Effector memory CD8-positive, alpha-beta T cell (primary cell): Measurements from ENCODE around the gene ARL5B.
"Not testable (repeated sequence)": the region's sequence is repeated elsewhere in the genome, so short reads cannot be mapped to it uniquely, and the experiment has no call there.

ENCODE experiments used
- ATAC-seq: fragments of 150-1000 bp; cut with Tn5 transposase; replicated peaks from 2 replicates; pipeline ENCODE4 v1.10.0; 2021; ENCODE audit warnings: mild to moderate bottlenecking, moderate library complexity
- DNase-seq, 3 experiments: peaks; one replicate each; pipeline ENCODE4 v3.0.0; 2021
- H3K27ac Mint-ChIP-seq, 2 donors: one replicate each; pipeline ENCODE4 v1.8.0; 2022; ENCODE audit warnings: mild to moderate bottlenecking in 2 of 2, mixed read lengths in 2 of 2, moderate library complexity in 2 of 2
- H3K27me3 Mint-ChIP-seq, 2 donors: one replicate each; pipeline ENCODE4 v1.8.0; 2022; ENCODE audit warnings: mixed read lengths in 2 of 2
- H3K36me3 Mint-ChIP-seq: one replicate; pipeline ENCODE4 v1.8.0; 2022; ENCODE audit warnings: mild to moderate bottlenecking, moderate library complexity, mixed read lengths; ENCODE audit not compliant: insufficient read depth
- H3K4me1 Mint-ChIP-seq, 2 donors: one replicate each; pipeline ENCODE4 v1.8.0; 2022; ENCODE audit warnings: low read depth in 2 of 2, mixed read lengths in 2 of 2
- H3K4me3 Mint-ChIP-seq, 2 donors: one replicate each; pipeline ENCODE4 v1.8.0; 2022; ENCODE audit warnings: mild to moderate bottlenecking in 2 of 2, mixed read lengths in 2 of 2, moderate library complexity in 2 of 2
- H3K9me3 Mint-ChIP-seq, 2 donors: one replicate each; pipeline ENCODE4 v1.8.0; 2022; ENCODE audit warnings: mixed read lengths in 2 of 2
- total RNA-seq, 9 experiments: gene quantifications; one replicate each; lab custom pipeline; 2026; lab: John Stamatoyannopoulos, UW

ARL5B gene, protein sequence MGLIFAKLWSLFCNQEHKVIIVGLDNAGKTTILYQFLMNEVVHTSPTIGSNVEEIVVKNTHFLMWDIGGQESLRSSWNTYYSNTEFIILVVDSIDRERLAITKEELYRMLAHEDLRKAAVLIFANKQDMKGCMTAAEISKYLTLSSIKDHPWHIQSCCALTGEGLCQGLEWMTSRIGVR
- 25.5 to 77.1 (median 45.8) reads per million in 9 experiments for total RNA-seq

GRCh38 chr10:18659125-18659818, at the start of gene ARL5B:
ARL5B (plus strand) TSS chr10:18659431; CDS start chr10:18659638, 207 bp downstream.
- H3K4me1 Mint-ChIP-seq: peaks cover 21 to 39% of the 10 kb centered on the region in 2 donors

GRCh38 chr10:18610517-18610916, 48.7 kb upstream of the ARL5B start:
- DNase-seq (no peak), ATAC-seq (no peak)
- Mint-ChIP-seq H3K27ac (no peak overlapping the region), H3K4me3 (no peak overlapping the region), H3K36me3 (peaks cover 6% of the 10 kb centered on the region), H3K9me3 (no peaks in the 10 kb centered on the region), H3K27me3 (no peaks in the 10 kb centered on the region), H3K4me1 (peaks cover 0 to 4% of the 10 kb centered on the region in 2 donors)

More at GRCh38 chr10:18659125-18659818, at the start of gene ARL5B:
- Mint-ChIP-seq H3K4me3 (peak within 1 kb of the TSS; percentile 92 to 95), H3K36me3 (peaks cover 27% of the 10 kb centered on the region), H3K27me3 (no peaks in the 10 kb centered on the region), H3K27ac (peak within 1 kb of the TSS; percentile 94 to 98), H3K9me3 (no peaks in the 10 kb centered on the region)
- ATAC-seq (peak; percentile 92), DNase-seq (peak; percentile 90 to 92 (median 90))

DNA sequence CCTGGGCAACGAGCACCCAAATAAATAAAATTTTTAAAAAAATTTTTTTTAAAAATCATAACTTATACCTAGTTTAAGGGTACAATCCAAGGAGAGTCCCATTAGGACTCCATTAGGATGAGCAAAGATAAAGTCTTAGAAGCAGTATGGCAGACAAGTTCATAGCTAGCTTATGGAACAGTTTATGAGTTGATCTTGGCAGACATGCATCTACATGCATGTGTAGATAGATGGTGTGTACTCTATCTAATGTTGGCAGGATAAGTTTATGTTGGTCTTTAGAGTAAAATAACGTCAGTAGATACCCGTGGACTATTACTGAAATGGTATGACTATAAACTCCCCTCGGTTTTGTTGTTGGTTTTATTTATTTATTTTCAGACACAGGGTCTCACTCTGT, 48.1 kb upstream of the ARL5B start:
- Mint-ChIP-seq H3K4me3 (no peak overlapping the region), H3K36me3 (peaks cover 6% of the 10 kb centered on the region)
- ATAC-seq: no peak

DNA sequence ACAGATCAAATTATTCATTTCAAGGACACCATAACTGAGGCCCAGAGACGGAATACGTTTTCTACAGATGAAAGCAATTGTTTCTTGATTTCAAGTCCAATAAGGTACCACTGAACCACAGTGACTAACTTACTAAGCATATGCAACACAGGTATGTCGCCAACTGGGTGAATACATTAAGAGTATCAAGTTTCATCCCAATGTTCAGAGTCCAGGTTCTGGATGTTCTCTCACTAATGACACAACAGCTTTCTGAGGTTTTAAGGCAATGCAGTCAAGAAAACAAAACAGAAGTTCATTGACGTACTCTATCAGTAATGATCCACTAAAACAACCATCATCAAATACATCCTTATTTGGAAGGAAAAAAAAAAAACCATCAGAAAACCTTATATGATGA, 43.6 kb upstream of the ARL5B start:
- ATAC-seq: no peak
- no peaks in the 10 kb centered on the region for H3K27me3 Mint-ChIP-seq

More for the DNA sequence above, 48.1 kb upstream of the ARL5B start:
- Mint-ChIP-seq H3K4me1 (peaks cover 0 to 4% of the 10 kb centered on the region in 2 donors), H3K27me3 (no peaks in the 10 kb centered on the region), H3K9me3 (no peaks in the 10 kb centered on the region), H3K27ac (no peak overlapping the region)
- no peak for DNase-seq

DNA sequence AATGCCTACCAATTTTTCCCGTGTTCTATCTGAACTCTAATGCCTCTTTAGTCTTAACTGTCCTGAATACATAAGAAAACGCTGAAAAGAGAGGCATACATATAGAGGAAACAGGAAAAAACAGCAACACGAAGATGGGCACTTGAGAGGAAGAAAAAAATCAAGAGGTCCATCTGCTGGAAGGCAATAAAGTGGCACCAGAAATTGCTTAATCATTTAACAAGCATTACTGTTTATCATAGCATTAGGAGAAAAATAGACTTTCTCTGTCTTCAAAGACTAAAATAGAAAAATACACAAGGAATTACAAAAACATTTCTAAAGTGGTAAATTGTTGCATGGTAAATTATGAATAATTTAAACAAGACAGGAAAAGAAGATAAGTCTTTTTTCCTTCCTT, 42.9 kb upstream of the ARL5B start:
- H3K27me3 Mint-ChIP-seq: no peaks in the 10 kb centered on the region
- peaks cover 4% of the 10 kb centered on the region for H3K36me3 Mint-ChIP-seq
- no peak for DNase-seq
- no peak overlapping the region for H3K4me3 Mint-ChIP-seq
- no peaks in the 10 kb centered on the region for H3K9me3 Mint-ChIP-seq
- H3K27ac Mint-ChIP-seq: no peak overlapping the region
- no peaks in the 10 kb centered on the region for H3K4me1 Mint-ChIP-seq
- ATAC-seq: no peak

More for the DNA sequence above, 43.6 kb upstream of the ARL5B start:
- Mint-ChIP-seq H3K36me3 (peaks cover 4% of the 10 kb centered on the region), H3K4me1 (peaks cover 0 to 2% of the 10 kb centered on the region in 2 donors), H3K9me3 (no peaks in the 10 kb centered on the region), H3K4me3 (no peak overlapping the region), H3K27ac (peak overlapping the region in 1 of 2 donors; percentile 47)
- DNase-seq: no peak

- DNase-seq (no peak), ATAC-seq (no peak)
- Mint-ChIP-seq H3K36me3 (peaks cover 4% of the 10 kb centered on the region), H3K27ac (no peak overlapping the region), H3K4me1 (no peaks in the 10 kb centered on the region), H3K9me3 (no peaks in the 10 kb centered on the region), H3K4me3 (no peak overlapping the region), H3K27me3 (no peaks in the 10 kb centered on the region)
These were observed 40.2 kb upstream of the ARL5B start for GRCh38 chr10:18619016-18619415.

DNA sequence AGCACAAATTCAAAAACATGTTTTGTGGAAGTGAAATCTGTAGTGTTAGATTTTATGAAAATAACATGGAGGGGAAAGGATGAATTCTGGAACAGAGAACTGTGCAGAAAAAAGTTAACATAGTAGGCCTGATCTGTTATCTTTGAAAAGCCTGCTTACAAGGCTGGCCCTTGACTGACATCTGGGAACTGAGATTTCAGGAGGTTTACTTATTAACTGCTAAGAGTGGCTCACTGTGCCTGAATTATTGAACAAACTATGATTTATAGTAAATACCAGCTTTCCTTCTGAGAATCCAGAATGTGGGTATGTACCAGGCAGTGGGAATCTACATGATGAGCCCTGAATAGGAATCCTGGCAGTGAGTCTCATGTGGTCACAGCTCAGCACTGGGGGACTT, 38.4 kb upstream of the ARL5B start:
- peaks cover 8% of the 10 kb centered on the region for H3K36me3 Mint-ChIP-seq
- DNase-seq (no peak), ATAC-seq (no peak)
- no peak overlapping the region for H3K4me3 Mint-ChIP-seq
- H3K27me3 Mint-ChIP-seq: no peaks in the 10 kb centered on the region
- H3K27ac Mint-ChIP-seq: no peak overlapping the region
- H3K4me1 Mint-ChIP-seq: no peaks in the 10 kb centered on the region
- no peaks in the 10 kb centered on the region for H3K9me3 Mint-ChIP-seq

GRCh38 chr10:18623671-18624070, 35.6 kb upstream of the ARL5B start:
- ATAC-seq, H3K4me1 Mint-ChIP-seq, H3K27ac Mint-ChIP-seq, H3K36me3 Mint-ChIP-seq, H3K9me3 Mint-ChIP-seq, DNase-seq, H3K4me3 Mint-ChIP-seq, H3K27me3 Mint-ChIP-seq: not testable (repeated sequence)

DNA sequence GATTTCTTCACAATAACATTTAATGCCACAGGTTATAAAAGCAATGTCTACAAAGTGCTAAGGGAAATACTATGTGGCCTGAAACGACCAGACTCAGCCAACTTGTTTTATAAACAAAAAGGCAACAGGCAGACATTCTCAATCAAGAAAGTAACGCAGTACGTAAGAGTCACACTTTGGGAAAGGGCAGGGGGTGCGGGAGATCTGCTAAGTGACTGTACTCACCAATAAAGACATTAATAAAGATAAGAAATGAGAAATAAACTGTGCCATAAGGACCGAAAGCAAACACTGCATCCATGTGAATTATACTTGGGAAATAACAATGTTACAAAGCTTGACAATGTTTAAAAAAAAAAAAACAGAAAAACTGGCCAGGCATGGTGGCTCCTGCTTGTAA, 33.3 kb upstream of the ARL5B start:
- H3K4me3 Mint-ChIP-seq: peak overlapping the region in 1 of 2 donors; percentile 24
- H3K4me1 Mint-ChIP-seq: peaks cover 0 to 2% of the 10 kb centered on the region in 2 donors
- no peaks in the 10 kb centered on the region for H3K9me3 Mint-ChIP-seq
- H3K27ac Mint-ChIP-seq: no peak overlapping the region
- ATAC-seq: no peak
- peaks cover 10% of the 10 kb centered on the region for H3K36me3 Mint-ChIP-seq
- no peak for DNase-seq
- no peaks in the 10 kb centered on the region for H3K27me3 Mint-ChIP-seq

GRCh38 chr10:18627452-18628018, 31.7 kb upstream of the ARL5B start:
- Mint-ChIP-seq H3K27ac (peak overlapping the region; percentile 87 to 88), H3K4me3 (peak overlapping the region; percentile 72 to 84)
- DNase-seq (peak; percentile 43 to 63 (median 61)), ATAC-seq (peak; percentile 68)
- not testable (repeated sequence) for H3K36me3 Mint-ChIP-seq, H3K27me3 Mint-ChIP-seq, H3K4me1 Mint-ChIP-seq, H3K9me3 Mint-ChIP-seq

GRCh38 chr10:18632500-18632899, 26.7 kb upstream of the ARL5B start:
- ATAC-seq, H3K27ac Mint-ChIP-seq, H3K4me1 Mint-ChIP-seq: not testable (repeated sequence)

DNA sequence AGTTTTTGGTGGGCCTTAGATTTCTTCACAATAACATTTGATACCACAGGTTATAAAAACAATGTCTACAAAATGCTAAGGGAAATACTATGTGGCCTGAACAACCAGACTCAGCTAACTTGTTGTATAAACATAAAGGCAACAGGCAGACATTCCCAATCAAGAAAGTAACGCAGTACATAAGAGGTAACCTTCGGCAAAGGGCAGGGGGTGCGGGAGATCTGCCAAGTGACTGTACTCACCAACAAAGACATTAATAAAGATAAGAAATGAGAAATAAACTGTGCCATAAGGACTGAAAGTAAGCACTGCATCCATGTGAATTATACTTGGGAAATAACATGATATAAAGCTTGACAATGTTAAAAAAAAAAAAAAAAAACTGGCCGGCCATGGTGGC, 23.2 kb upstream of the ARL5B start:
- H3K27me3 Mint-ChIP-seq: no peaks in the 10 kb centered on the region
- peaks cover 0 to 3% of the 10 kb centered on the region in 2 donors for H3K4me1 Mint-ChIP-seq
- H3K9me3 Mint-ChIP-seq: no peaks in the 10 kb centered on the region

More at GRCh38 chr10:18632500-18632899, 26.7 kb upstream of the ARL5B start:
- not testable (repeated sequence) for DNase-seq, H3K27me3 Mint-ChIP-seq, H3K4me3 Mint-ChIP-seq, H3K9me3 Mint-ChIP-seq, H3K36me3 Mint-ChIP-seq

GRCh38 chr10:18637400-18637799, 21.8 kb upstream of the ARL5B start:
- H3K9me3 Mint-ChIP-seq, DNase-seq, ATAC-seq, H3K36me3 Mint-ChIP-seq, H3K27ac Mint-ChIP-seq, H3K4me3 Mint-ChIP-seq, H3K4me1 Mint-ChIP-seq, H3K27me3 Mint-ChIP-seq: not testable (repeated sequence)

More for the DNA sequence above, 23.2 kb upstream of the ARL5B start:
- no peak for ATAC-seq
- Mint-ChIP-seq H3K27ac (no peak overlapping the region), H3K36me3 (peaks cover 2% of the 10 kb centered on the region), H3K4me3 (no peak overlapping the region)
- no peak for DNase-seq

GRCh38 chr10:18639719-18640118, 19.5 kb upstream of the ARL5B start:
- ATAC-seq, H3K36me3 Mint-ChIP-seq, H3K27me3 Mint-ChIP-seq, H3K4me1 Mint-ChIP-seq, DNase-seq, H3K4me3 Mint-ChIP-seq, H3K27ac Mint-ChIP-seq, H3K9me3 Mint-ChIP-seq: not testable (repeated sequence)
